ENCODE results near the gene HSPA6. TPM values are rescaled to one million over a fixed set of nuclear protein-coding genes. Genes with fewer than 3 reads are reported as not detected.
"Not testable (repeated sequence)": the region's sequence is repeated elsewhere in the genome, so short reads cannot be mapped to it uniquely, and the experiment has no call there.

The HSPA6 gene
- total RNA-seq (1 to 10 TPM; 2.4 to 3.1 TPM), polyA plus RNA-seq (under 1 TPM; 0.44 to 0.63 TPM)

- not testable (repeated sequence) for H3K27me3 ChIP-seq (ENCODE audit: control insufficient read depth in 4 of 4, insufficient read depth in 4 of 4, low read length in 3 of 4); H3K9me3 ChIP-seq (ENCODE audit: control insufficient read depth in 4 of 4, low read length in 3 of 4); H3K4me1 ChIP-seq (ENCODE audit: control insufficient read depth in 4 of 4, insufficient read depth in 4 of 4, low read length in 3 of 4); H3K36me3 ChIP-seq (ENCODE audit: control insufficient read depth in 4 of 4, insufficient read depth in 3 of 4, low read depth in 1 of 4, low read length in 3 of 4)
- peak; percentile 87 for DNase-seq (ENCODE audit: low spot score)
- TF ChIP-seq YY1 (IDR thresholded peaks at IDR 0.05) (peak; percentile 29), ATF3 (IDR thresholded peaks at IDR 0.05) (peak; percentile 100), RXRA (IDR thresholded peaks at IDR 0.05) (peak in 1 of 2 donors; percentile 21)
- TF ChIP-seq, protein P1, sequence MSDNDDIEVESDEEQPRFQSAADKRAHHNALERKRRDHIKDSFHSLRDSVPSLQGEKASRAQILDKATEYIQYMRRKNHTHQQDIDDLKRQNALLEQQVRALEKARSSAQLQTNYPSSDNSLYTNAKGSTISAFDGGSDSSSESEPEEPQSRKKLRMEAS (IDR thresholded peaks at IDR 0.05) = peak; percentile 74
- H3K4me3 ChIP-seq (ENCODE audit: low read depth in 1 of 3, low read length in 3 of 3) = peak within 1 kb of the TSS; percentile 6 to 84 (median 44)
- WGBS = under 1% methylated on average over 63 of the region's 72 CpGs
- H3K9ac ChIP-seq (ENCODE audit: low read depth in 1 of 2, low read length in 2 of 2) = peak within 1 kb of the TSS; percentile 23 to 68
- peak within 1 kb of the TSS; percentile 57 to 88 for H3K27ac ChIP-seq (ENCODE audit: low read depth in 1 of 2, low read length in 2 of 2)
These were observed at the start of gene HSPA6 for GRCh38 chr1:161523817-161524741. Gene HSPA6 (plus strand): TSS chr1:161524540. CDS start chr1:161524659, 119 bp downstream.

GRCh38 chr1:161477711-161478110 lies 46.6 kb upstream of the HSPA6 start:
- WGBS = 98% methylated on average over 1 of the region's 1 CpG
- H3K4me1 ChIP-seq (ENCODE audit: control insufficient read depth in 4 of 4, insufficient read depth in 4 of 4, low read length in 3 of 4); H3K36me3 ChIP-seq (ENCODE audit: control insufficient read depth in 4 of 4, insufficient read depth in 3 of 4, low read depth in 1 of 4, low read length in 3 of 4); H3K4me3 ChIP-seq (ENCODE audit: low read depth in 1 of 3, low read length in 3 of 3); H3K27me3 ChIP-seq (ENCODE audit: control insufficient read depth in 4 of 4, insufficient read depth in 4 of 4, low read length in 3 of 4); DNase-seq (ENCODE audit: low spot score); H3K9ac ChIP-seq (ENCODE audit: low read depth in 1 of 2, low read length in 2 of 2); H3K27ac ChIP-seq (ENCODE audit: low read depth in 1 of 2, low read length in 2 of 2); H3K9me3 ChIP-seq (ENCODE audit: control insufficient read depth in 4 of 4, low read length in 3 of 4): not testable (repeated sequence)

DNA sequence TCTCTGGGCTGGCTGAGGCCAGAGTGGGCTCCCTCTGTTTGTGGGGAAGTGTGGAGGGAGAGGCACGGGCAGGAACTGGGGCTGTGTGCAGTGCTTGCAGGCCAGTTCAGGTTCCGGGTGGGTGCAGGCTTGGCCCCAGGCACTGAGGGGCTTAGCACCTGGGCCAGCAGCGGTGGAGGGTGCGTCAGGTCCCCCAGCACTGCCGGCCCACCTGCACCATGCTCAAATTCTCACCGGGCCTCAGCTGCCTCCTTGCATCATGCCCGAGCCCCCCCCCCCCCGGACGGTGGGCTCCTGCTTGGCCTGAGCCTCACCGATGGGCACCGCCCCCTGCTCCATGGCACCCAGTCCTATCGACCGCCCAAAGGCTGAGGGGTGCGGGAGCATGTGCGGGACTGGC lies 45.4 kb upstream of the HSPA6 start:
- Histone ChIP-seq H3K9ac (ENCODE audit: low read depth in 1 of 2, low read length in 2 of 2) (no peak overlapping the region), H3K27ac (ENCODE audit: low read depth in 1 of 2, low read length in 2 of 2) (no peak overlapping the region), H3K27me3 (ENCODE audit: control insufficient read depth in 4 of 4, insufficient read depth in 4 of 4, low read length in 3 of 4) (peaks cover 0 to 6% (median 2%) of the 10 kb centered on the region in 4 donors), H3K36me3 (ENCODE audit: control insufficient read depth in 4 of 4, insufficient read depth in 3 of 4, low read depth in 1 of 4, low read length in 3 of 4) (no peaks in the 10 kb centered on the region), H3K9me3 (ENCODE audit: control insufficient read depth in 4 of 4, low read length in 3 of 4) (no peaks in the 10 kb centered on the region), H3K4me3 (ENCODE audit: low read depth in 1 of 3, low read length in 3 of 3) (no peak overlapping the region), H3K4me1 (ENCODE audit: control insufficient read depth in 4 of 4, insufficient read depth in 4 of 4, low read length in 3 of 4) (no peaks in the 10 kb centered on the region)
- 90% methylated on average over 15 of the region's 15 CpGs for WGBS
- no peak for DNase-seq (ENCODE audit: low spot score)
- TF ChIP-seq TAF1 (conservative IDR thresholded peaks at IDR 0.05) (no peak), GABPA (IDR thresholded peaks at IDR 0.05 in 1 of 2, conservative IDR thresholded peaks at IDR 0.05 in 1 of 2) (no peak), ATF3 (IDR thresholded peaks at IDR 0.05) (no peak), FOXA2 (IDR thresholded peaks at IDR 0.05) (no peak), EGR1 (IDR thresholded peaks at IDR 0.05; ENCODE audit: low read depth in 2 of 2) (no peak), ZBTB33 (IDR thresholded peaks at IDR 0.05) (no peak), HNF4G (IDR thresholded peaks at IDR 0.05) (no peak), RAD21 (IDR thresholded peaks at IDR 0.05) (no peak), JUND (IDR thresholded peaks at IDR 0.05) (no peak), FOXA1 (IDR thresholded peaks at IDR 0.05) (no peak), SP1 (IDR thresholded peaks at IDR 0.05) (no peak), HNF4A (conservative IDR thresholded peaks at IDR 0.05) (no peak)
- TF ChIP-seq, protein P1 (IDR thresholded peaks at IDR 0.05) = no peak
- TF ChIP-seq, protein P2, sequence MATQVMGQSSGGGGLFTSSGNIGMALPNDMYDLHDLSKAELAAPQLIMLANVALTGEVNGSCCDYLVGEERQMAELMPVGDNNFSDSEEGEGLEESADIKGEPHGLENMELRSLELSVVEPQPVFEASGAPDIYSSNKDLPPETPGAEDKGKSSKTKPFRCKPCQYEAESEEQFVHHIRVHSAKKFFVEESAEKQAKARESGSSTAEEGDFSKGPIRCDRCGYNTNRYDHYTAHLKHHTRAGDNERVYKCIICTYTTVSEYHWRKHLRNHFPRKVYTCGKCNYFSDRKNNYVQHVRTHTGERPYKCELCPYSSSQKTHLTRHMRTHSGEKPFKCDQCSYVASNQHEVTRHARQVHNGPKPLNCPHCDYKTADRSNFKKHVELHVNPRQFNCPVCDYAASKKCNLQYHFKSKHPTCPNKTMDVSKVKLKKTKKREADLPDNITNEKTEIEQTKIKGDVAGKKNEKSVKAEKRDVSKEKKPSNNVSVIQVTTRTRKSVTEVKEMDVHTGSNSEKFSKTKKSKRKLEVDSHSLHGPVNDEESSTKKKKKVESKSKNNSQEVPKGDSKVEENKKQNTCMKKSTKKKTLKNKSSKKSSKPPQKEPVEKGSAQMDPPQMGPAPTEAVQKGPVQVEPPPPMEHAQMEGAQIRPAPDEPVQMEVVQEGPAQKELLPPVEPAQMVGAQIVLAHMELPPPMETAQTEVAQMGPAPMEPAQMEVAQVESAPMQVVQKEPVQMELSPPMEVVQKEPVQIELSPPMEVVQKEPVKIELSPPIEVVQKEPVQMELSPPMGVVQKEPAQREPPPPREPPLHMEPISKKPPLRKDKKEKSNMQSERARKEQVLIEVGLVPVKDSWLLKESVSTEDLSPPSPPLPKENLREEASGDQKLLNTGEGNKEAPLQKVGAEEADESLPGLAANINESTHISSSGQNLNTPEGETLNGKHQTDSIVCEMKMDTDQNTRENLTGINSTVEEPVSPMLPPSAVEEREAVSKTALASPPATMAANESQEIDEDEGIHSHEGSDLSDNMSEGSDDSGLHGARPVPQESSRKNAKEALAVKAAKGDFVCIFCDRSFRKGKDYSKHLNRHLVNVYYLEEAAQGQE (IDR thresholded peaks at IDR 0.05) = no peak

Measured in liver (tissue), 9 donors.